GM18502 (cell line): ENCODE results near the gene AIF1L.

ENCODE experiments used
- ATAC-seq: cut with Tn5 transposase; IDR thresholded peaks from one replicate; pipeline ENCODE4 v1.9.1; 2021; ENCODE audit warnings: mild to moderate bottlenecking; ENCODE audit not compliant: unreplicated experiment, poor library complexity

AIF1L gene

DNA sequence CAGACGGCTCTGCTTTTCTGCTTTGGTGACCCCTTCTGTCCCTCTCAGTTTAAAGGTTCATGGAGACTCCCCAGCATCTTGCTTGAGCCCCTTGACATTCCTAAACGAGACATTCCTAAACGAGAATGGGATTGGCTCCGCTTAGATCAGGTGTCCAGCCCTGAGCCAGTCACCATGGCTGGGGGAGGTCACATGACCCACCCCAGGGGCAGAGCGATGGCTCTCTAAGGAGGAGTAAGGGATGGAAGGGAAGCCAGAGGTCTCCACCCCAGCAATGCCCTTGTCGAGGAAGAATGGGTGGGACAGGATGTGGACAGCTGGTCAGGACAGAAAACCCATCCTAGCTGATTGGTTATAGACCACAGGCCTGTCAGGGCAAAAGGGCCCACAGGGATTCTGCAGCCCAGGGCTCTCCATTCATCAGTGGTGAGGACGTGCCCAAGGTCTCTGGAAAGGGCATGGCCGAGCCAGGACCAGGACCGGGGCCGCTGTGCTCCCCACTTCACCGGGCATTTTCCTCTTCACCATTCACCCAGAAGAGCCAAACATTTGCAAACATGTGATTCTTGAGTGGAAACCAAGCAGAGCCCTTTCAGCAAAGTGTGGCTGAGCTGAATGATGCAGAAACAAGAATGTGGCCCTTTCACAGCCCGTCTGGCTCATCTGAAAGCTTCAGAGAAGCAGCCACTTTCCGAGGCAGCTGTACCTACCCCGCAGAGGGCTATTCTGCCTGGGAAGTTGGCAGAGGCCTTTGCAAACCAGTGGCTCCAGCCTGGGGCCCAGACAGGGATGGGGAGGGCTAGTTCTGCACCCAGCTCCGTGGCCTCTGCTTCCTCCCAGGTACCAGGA is 19.8 kb upstream of the AIF1L start:
- ATAC-seq, result no peak

DNA sequence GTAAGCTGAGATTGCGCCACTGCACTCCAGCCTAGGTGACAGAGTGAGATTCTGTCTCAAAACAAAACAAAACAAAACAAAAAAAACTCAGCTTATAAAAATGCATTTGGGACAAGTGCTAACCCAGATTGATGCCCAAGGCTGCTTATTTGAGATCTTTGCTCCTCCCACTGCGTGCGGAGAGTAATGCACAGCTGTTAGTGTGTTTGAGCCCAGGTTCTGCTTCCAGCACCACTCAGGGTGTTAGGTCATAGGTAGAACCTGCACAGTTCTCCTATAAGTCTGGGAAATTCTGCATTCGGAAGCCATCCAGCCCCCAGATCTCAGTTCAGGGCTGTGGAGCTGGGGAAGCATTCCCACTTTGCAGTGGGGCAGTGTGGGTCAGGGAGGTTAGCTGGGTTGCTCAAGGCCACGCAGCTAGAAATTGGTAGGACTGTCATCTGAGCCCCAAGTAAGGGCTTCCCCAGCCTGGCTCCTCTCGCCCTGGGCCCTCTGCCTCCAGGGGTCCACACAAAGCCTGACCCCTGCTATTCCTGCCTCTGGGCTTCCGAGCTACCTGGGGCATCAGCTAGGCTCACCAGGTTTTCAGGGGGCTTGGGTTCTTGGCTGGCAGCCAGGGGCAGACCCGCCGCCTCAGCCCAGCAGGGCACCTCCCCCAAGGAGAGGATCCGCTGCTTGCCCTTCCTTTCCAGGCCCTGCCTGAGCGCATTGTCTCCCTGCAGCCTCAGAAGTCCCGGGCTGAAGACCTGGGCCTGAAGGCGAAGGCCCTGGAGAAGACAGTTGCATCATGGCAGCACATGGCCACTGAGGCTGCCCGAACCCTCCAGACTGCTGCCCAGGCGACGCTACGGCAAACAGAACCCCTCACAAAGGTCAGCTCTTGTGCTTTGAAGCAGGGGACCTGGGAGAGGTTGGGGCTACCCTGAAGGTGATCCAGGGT is 17.6 kb upstream of the AIF1L start:
- no peak for ATAC-seq

DNA sequence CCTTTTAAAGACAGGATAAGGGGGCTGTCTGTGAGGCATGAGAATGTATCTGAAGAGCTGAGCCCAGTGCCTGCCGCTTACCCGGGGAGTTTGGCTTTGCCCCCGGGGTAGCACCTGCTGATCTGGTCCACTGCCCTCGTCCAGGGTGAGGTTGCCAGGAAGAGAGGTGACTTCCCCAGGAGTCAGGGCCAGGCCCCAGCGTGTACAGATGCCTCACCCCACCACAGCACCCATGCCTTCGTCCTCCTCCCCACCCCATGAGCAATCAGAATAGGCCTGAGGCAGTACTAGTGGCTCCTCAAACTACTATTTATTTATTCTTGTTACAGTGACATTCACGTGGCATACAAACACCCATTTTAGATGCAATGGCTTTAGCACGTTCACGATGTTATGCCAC is 15.7 kb upstream of the AIF1L start:
- no peak for ATAC-seq

DNA sequence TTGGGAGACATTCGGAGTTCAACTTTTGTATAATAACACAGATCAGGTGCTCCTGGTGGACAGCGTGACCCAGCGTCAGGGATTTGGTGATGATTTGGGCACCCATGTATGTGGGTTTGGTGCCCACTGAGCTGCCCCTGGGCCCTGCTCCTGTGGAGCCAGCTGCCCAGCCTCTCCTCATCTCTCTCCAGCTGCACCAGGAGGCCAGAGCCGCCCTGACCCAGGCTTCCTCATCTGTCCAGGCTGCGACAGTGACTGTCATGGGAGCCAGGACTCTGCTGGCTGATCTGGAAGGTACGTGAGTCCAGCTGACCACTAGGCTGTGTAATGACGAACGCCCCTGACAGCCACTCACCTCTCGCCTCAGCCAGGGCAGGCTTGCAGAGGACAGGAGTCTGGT is 14.5 kb upstream of the AIF1L start:
- ATAC-seq, result no peak

DNA sequence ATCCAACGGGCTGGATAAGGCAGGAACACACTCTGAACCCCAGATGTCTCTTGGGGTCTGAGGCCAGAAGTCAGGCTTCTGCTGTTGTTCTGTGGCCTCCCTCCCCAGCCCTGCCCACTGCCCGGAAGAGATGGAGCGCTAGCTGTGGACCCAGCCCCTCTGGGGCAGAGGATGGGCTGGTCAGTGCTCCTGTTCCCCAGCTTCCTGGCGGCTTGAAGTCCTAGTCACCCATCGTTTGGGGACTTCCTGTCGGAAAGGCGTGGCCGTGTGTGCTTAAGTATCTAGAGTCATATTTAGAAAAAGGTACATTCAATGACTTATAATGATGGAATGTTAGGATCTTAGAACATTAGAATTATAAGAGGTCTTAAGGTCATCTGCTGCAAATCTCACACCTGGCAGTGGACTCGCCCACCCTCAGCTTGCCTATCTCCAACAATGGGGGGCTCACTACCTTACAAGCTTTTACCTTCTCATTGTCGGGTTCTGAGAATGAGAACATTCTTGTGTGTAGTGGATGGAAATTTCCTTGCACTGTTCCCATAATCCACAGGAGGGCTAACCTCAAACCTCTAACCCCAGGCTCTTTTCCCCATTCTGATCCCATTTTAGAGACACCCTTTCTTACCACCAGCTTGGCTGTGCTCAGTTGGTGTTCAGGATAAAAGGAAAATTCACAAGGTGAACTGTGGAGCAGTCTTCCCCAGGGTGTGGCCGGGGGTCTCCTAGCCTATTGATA is 13.4 kb upstream of the AIF1L start:
- no peak for ATAC-seq

DNA sequence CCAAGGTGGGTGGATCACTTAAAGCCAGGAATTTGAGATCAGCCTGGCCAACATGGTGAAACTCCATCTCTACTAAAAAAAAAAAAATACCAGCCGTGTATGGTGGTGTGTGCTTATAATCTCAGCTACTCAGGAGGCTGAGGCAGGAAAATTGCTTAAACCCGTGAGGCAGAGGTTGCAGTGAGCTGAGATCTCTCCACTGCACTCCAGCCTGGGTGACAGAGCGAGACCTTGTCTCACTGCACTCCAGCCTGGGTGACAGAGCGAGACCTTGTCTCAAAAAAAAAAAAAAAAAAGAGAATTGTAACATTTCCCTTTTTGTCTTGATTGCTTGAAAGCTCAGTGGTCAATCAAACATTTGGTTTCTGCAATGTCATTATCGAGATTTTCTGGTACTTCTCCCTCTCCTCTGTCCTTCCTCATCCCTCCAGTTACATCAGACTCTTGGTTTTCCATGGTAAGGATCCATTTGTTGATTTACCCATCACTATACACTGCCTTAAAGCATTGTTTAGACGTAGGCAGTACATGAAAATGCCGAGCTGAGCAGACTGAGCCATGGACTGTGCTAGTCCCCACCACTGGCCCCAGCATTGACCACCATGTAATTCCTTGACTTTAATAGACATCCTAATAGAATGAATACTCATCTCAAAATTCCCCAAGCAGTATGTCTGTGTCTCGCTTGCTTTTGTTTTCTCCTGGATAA is 11.5 kb upstream of the AIF1L start:
- no peak for ATAC-seq

DNA sequence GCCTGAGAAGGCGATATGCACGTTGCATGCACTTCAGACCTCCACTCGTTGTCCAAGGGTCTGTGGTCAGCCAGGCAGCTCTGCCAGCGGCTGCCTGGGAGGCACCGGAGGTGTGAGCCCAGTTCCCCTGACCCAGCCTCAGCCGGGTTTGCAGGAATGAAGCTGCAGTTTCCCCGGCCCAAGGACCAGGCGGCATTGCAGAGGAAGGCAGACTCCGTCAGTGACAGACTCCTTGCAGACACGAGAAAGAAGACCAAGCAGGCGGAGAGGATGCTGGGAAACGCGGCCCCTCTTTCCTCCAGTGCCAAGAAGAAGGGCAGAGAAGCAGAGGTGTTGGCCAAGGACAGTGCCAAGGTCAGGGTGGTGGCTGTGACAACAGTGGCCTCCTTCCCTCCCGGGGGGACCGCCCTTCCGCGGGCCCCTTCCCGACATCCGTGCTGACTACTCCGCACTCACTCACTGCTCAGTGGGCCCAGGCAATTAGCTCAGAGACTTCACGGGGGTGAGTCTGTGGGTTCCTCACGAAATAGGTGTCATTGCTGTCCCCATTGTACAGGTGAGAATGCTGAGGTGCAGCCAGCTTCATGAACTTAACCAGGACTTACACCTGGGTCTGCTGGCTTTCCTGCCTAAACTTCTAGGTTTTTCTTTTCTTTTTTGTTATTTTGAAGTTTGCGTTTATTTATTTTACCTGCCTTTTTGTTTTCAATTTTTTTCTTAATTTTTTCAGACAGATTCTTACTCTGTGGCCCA is 10.8 kb upstream of the AIF1L start:
- ATAC-seq, result no peak

DNA sequence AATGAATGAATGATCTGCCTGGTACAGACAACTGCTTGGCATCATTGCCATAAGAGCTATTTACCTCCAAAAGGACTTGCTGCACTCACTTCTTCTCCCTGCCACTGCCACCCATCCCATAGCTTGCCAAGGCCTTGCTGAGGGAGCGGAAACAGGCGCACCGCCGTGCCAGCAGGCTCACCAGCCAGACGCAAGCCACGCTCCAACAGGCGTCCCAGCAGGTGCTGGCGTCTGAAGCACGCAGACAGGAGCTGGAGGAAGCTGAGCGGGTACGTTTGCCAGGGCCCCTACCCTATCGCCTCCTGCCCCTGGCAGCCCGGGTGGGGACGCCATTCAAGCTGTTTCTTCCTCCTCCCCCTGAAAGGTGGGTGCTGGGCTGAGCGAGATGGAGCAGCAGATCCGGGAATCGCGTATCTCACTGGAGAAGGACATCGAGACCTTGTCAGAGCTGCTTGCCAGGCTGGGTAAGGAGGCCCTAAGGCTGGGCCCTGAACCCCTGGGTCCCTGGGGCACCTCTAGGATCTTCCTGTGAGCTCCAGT is 8.9 kb upstream of the AIF1L start:
- no peak for ATAC-seq

DNA sequence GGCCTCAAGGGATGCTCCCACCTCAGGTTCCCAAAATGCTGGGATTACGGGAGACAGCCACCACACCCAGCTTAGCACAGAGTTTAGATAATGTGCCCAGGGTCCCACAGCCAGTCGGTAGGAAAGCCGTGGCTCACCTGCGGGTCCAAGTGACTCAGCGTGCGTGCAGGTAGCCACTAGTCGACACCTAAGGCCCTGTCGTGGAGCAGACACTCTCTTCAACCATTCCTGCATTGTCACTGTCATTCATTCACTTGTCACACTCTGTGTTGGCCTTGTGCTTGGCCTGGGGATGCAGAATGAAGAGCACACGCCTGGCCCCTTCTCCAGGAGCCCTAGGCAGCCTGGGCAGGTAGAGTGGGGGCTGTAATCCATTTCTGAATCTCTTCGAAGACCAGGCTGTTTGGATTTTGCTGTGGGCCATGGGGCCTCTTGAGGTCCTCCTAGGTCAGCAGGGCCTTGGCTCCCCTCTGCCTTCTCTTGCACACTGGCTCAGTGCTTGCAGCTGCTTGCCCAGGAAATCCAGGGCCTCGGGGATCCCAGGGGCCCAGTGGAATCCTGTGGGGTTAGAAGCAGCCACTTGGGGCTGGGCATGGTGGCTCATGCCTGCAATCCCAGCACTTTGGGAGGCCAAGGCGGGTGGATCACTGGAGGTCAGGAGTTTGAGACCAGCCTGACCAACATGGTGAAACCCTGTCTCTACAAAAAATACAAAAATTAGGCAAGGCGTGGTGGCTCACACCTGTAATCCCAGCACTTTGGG is 6.1 kb upstream of the AIF1L start:
- no peak for ATAC-seq

DNA sequence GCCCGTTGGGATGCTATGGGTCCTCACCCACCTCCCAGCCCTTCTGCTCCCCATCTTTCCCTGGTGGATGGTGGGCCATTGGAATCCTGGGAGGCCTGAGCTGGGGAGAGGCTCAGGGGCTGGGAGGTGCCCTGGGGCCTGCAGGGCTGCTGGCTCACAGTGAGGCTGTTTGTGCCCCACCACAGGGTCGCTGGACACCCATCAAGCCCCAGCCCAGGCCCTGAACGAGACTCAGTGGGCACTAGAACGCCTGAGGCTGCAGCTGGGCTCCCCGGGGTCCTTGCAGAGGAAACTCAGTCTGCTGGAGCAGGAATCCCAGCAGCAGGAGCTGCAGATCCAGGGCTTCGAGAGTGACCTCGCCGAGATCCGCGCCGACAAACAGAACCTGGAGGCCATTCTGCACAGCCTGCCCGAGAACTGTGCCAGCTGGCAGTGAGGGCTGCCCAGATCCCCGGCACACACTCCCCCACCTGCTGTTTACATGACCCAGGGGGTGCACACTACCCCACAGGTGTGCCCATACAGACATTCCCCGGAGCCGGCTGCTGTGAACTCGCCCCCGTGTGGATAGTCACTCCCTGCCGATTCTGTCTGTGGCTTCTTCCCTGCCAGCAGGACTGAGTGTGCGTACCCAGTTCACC is 4.9 kb upstream of the AIF1L start:
- ATAC-seq, result no peak

DNA sequence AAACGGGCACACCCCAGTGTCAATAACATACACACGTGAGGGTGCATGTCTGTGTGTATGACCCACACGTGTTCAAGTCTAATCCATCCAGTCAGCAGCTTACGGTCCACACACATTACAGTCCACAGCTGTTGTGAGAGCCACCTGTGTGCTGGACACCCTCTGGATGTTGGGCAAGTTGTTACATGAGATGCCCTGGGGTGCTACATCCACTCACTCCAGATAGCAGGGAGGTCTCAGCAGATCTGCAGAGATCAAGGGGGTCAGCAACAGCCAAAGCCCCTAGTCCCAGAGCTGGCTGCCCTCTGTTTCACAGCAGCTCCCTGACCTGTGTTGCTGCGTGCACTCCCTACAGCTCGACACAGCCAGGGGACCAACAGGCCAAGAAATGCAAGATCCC is 4.3 kb upstream of the AIF1L start:
- no peak for ATAC-seq

DNA sequence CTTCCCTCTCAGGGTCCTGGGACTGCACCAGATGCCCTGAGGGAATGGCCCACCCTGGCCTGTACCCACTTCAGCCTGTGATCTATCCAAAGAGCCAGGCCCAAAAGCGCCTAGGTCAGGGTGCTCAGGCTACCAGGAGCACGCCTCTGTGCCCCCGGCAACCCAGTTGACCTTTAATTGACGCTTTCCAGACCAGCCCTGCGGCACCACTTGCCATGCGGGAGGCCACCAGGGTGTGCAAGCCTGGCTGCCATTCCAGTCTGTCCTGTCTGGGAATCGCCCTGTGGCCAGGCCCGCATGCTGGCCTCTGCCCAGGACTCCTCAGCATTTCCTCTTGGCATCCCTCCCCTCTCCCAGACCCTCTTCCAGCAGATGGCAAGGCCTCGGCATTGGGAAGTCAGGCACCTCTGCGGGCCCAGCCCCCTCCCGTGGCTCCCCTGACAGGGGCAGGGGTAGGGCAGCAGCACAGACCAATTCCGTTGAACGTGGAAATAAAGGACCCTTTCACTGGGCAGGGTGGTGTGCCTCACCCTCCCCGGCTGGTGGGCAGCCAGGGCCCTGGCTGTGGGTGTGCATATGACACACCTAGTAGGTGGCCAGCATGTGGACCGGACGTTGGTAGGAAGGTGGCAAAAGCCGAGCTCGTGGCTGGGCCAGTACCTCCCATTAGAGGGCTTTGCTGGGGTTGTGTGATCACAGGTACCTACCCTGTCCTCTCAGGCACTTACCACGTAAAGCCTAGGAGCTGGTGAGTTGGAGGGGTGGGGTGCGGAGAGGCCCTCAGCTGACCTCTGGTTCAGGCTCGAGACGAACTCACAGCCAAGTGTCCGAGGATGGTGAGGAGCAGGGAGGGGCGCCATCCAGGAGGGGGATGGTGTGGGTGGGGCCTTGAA is 3.5 kb upstream of the AIF1L start:
- ATAC-seq, result no peak

DNA sequence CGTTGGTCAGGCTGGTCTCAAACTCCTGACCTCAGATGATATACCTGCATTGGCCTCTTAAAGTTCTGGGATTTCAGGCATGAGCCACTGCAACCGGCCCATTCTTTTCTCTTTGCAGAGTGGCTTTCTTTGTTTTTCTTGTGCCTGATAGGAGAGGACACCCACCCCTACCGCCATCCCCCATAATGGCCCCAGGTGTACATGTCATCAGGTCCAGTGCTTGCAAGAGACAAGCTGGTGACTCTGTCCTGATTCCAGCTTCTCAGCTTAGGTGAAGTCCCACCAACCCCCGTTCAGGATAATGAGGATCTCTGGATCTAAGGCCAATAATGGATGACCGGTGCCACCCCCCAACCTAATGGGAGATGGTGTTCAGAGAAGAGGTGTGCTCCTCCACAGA is 2.3 kb upstream of the AIF1L start:
- no peak for ATAC-seq

DNA sequence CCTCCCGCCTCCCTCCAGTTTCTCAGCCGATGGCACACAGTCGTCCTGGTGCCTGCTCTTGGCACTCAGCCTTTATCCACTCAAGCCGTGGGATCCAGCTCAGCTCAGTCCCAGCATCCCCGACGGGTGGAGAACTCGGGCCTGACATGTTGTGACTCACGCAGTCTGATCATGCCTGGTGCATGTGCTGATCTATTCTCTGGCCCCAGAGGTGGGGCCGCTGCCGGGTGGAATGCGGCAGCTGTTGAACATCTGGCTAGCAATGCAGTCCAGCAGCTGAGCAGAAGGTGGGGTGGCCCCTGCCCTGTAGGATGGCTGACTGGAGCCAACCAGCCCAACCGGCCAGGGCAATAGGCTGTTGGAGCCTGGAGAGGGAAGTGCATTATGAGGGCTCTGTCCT is 1.7 kb upstream of the AIF1L start:
- no peak for ATAC-seq

DNA sequence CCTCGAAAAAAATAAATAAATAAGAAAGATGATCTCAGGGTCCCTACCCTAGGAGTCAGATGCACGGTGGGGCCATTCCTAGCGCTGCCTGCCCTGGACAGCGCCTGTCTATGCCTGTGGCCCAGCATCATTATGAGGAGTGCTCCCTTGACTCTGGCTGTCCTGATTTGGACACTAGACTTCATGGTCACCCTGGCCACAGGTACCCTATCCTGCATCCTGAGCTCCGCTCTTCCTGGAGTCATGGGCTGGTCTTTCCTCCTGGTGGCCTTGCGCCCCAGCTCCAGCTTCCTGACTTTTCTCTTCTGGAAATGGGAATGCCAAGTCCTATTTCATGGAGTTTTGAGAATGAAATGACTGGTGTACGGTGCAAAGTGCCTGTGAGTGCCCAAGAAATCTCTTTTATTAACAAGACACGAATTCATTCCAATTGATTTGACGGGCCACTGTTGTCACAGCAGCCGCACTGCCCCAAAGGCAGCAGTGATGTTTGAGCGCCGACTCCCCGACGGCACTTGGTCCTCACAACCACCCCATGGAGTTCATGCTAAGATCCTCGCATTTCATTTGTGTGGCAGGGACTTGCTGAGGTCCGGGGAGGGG is 564 bp upstream of the AIF1L start:
- ATAC-seq, result no peak

DNA sequence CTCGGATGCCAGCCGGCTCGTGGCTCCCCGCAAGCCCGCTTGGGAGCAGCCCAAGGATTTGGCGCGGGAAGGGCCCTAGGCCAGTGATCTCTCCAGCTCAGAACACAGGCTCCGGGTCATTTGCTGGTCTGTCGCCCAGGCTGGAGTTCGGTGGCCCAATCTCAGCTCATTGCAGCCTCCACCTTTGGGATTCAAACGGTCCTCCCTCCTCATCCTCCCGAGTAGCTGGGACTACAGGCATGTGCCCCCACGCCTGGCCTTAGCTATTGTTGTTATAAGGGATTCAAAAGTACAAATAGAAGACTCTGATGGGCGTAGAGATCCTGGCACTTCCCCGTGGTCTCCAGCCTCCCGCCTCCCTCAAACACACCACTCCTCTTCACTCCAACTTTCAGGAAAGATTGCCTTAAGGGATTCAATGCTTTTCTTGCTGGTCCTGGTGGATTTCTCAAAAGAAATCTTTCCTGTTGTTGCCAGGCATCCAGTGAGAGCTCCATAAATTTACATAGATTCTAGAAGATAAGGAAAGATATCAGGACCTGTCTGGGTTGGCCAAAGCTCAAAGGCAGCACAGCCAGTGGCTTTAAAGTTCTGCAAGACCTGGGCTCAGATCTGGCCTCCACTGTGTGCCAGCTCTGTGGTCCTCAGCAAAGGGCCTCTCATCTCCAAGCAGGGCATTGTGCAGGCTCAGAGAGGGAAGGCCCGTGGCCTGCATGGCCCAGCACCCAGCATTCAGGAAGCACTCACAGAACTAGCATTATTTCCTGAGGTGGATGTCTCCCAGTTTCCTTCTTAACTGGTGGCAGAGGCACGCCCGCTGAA is 1.0 kb downstream of the AIF1L start:
- ATAC-seq, result no peak
